SIG-M5 treated with dmso at 0.1 percent for 504 hours (cell line): ENCODE measurements around the gene EFNA3.

Source experiments
- DNase-seq: peaks from one replicate; lab custom pipeline; 2025; ENCODE audit not compliant: unreplicated experiment; lab: John Stamatoyannopoulos, UW

The EFNA3 gene

GRCh38 chr1:155066777-155067176, 11.9 kb upstream of the EFNA3 start:
- DNase-seq = no peak

DNA sequence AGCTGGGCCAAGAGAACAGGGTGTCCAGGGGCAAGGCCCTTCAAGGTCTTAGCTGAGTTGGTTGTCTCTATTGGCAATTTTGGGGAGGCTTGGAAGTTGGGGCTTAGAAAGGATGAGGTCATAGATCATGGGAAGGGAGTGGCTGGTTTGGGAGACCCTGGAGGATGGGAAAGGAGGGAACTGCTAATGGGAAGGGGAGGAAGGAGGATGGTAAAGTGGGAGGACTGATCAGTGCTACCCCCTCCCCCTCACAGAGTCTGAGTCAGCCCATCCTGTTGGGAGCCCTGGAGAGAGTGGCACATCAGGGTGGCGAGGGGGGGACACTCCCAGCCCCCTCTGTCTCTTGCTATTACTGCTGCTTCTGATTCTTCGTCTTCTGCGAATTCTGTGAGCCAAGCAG, 10.0 kb upstream of the EFNA3 start:
- DNase-seq = no peak

- DNase-seq = no peak
Observed at GRCh38 chr1:155069551-155070157, 9.0 kb upstream of the EFNA3 start.

GRCh38 chr1:155070158-155070621, 8.4 kb upstream of the EFNA3 start:
- DNase-seq = no peak

- DNase-seq = peak; percentile 89
Observed at GRCh38 chr1:155070721-155071569, 7.7 kb upstream of the EFNA3 start.

DNA sequence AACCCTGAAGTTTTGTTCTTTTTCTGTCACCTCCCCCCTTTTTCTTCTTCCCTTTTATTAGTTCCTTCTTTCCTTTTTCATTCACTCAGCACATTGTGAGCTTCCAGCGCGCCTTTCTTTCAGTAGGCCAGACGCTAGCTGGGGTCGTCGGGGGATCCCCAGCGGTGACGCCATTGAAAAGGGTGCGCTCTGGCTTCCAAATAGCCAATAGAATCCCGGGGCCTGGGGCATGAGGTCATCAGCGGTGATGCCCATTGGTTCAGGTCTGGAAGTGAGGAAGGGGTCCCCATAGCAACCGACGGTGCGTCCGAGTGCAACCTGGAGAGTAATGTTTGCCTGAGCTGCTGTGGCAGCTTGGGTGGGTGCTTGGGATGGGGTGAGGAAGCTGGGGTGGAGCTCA, 6.9 kb upstream of the EFNA3 start:
- peak; percentile 38 for DNase-seq

DNA sequence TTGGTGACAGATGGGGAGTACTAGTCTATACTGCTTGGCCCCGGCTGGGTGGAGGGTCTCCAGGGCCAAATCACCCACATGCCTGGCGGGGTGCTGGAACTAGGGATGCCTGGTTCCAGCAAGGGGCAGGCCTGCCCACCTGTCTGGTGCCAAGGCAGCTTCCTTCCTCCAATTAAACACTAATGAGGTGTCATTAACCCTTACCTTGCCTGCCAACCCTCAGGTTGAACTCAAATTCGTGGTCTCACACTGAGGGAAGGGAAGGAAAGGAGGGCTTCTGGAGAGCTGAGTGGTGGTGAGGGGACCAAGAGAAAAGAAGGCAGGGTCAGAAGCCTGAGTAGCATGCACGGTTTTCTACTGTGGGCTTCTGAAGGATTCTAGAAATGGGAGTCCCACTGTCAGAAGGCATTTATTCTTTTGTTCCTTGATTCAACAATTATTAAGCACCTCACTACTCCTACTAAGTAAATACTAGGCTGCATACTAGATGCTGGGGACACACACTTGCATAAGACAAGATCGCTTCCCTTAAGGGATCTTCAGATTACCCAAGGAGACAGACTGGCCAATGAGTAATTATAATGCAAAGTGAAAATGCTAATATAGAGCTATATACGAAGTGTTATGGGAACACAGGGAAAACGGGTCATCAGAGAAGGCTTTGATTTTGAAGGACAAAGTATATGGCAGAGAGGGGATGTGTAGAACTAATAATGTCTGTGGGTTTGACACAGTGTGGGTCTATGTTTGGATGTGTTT, 5.9 kb upstream of the EFNA3 start:
- peak; percentile 26 for DNase-seq

GRCh38 chr1:155073377-155074242, 5.0 kb upstream of the EFNA3 start:
- no peak for DNase-seq

DNA sequence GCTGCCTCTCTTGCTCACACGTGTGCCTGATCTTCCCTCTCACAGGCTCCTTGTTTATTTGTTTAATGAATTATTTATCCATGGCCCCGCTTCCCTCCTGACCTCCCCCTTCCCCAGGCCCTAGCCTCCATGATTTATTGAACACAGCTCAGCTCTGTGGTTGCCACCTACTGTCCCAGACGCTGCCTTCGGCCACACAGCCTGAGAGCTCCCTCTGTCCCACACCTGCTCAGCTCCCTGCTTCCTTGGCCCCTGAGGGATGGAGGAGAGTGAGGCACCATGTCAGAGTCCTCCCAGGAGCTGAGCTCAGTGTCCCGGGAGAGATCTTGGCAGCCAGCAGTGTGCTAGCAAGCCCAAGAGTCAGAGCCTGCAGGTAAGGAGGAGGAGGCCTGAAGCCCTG, 3.1 kb upstream of the EFNA3 start:
- no peak for DNase-seq

DNA sequence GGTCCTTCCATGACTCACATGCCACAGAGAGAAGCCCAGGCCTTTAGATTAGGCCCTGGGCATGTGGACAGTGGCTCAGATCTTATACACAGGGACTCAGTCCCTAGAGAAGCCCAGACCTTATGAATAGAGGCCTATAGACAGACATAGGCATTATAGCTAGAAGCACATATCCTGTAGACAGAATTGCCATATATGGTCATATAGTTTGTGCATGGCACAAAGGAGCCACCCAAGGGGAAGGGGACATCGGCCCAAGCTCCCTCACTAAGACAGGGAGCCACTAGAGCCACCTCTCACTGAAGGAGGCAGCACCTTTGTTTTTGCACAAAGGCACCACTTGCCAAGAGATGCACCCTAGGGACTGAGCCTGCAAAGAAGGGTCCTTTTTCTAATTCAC, 2.3 kb upstream of the EFNA3 start:
- no peak for DNase-seq

DNA sequence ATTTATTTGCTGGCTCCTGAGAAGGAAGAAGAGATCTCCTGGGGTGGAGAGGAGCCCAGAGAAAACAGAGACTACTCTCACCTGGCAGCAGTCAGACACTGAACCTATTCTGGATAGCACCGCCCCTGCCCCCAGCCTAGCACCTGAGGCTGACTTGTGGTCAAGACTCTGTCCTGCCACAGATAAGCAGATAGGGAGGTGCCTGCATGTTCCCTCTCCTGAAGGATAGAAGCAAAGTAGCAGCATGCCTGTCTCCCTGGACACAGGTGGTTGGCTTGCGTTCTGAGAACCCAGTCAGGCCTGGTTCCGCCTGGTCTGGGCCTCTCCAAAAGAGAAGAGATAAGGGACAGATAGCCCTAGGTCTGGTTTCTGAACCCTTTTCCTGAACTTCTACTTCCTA, 1.3 kb upstream of the EFNA3 start:
- DNase-seq = no peak

DNA sequence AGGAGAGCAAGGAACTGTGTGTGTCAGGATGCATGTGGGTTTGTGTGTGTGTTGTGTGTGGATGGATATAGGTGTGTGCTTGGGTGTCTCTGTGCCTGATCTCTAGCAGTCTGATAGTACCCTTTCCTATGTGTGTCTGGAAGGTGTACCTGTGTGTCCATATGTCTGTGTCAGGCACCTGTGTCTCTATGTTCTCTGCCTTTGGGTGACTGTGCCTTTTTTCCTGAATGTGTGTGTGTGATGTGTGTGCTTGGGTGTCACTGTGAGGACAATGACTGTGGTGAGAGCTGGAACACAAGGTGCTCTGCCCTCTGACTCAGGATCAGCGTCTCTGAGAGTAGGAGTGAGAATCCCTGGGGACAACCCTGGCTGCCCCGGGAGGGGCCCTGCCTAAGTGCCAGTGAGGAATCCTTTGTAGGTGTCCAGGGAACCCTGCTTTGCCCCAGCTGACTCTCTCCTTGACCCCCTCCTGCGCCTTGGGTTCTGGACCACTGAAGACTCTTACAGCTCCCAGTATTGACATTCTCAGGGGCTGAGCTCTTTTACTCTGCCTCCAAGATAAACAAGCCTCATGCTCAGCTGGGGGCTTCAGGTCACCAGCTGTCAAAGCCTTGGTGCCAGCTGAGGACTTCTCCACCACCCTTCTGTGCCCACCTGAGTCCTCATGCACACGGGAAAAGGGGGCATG, 735 bp upstream of the EFNA3 start:
- DNase-seq = no peak

DNA sequence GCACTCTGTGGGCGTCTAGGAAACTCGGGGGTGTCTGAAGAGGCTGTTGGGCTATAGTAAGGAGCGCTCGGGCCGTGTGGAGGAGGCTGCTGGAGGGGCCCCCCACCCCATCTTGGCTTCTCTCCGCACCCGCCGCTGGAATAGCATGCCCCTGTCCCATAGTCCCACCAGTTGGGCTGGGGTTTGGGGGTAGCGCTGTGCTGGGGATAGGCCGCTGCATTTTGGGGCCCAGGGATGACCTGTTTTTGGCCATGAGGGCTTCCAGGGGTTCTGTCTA, 511 bp downstream of the EFNA3 start:
- no peak for DNase-seq

DNA sequence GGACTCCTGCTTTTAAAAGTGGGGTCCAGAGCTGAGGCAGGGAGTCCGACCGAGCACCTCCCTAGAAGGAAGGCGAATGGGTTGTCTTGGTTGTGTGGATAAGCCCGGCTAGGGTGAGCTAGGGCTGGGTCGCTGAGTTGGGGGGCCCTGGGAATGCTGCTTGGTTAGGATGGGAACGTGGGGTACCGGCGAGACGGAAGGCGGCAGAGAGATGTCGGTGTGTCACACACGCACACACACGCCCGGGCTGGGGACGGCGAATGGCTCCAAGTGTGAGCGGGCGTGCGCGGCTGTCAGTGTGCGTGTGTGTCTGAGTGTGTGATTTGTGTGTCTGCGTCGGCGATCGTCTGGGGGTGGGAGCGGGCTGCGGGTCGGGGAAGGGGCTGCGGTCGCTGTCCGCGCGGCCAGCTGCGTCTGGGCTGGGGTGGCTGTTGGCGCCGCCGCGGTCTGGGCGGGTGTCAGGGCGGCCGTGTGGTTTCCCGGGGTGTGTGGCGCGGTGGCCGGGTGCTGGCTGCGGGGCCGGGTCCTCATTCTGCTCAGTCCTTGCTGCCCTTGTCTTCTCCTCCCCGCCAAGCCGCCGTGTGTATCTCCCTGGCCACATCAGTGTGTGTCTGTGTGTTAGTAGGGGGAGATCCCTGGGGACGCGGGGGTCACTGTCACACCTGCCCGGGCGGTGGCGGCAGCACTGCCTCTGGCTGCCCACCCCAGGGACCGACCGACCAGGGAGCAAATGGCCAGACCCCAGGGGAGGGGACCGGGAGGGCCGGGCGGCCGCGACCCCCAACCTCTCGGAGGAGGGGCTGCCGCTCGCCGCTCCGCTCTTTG, 1.1 kb downstream of the EFNA3 start:
- DNase-seq = peak; percentile 26

DNA sequence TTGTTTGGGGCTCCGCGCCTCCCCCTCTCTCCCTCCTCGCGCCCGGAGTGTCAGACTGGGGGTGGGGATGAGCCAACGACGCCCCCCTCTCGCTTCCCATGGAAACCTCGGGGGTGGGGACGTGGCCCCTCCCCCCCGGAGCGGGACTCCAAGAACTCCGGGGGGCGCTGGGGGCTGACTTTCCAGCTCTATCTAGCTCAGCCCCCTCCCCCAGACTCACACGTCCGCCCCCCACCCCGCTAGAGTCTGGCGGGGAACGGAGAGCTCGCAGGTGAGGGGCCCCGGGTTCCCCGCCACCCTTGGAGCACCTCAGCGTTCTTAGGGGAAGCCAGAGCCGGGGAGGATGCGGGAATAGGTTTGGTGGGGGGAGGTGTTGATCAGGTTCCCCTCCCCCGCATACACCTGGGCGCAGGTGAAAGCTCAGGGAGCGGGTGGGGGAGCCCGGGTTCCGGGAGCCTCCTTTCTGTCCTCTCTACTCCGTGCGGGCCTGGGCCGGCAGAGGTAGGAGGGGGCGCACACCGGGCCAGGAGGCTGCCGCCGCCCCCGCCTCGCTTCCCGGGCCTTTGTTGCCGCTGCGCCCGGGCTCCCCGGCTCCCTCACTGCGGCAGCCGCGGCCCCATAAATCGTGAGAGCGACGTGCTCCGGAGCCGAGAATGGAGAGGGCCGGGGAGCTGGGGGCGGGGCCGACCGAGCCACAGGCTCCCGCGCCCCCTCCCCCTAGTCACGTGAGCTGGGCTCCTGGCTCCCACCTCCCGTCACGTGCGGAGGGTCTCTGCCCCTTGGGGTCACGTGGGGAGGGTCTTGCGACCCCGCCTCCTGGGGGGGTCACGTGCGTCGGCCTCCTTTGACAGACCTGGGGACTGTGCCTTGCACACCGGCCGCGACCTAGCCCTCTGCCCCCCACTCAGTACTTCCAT, 1.9 kb downstream of the EFNA3 start:
- no peak for DNase-seq

- DNase-seq = peak; percentile 65
Observed at GRCh38 chr1:155081472-155082300, 3.0 kb downstream of the EFNA3 start.

DNA sequence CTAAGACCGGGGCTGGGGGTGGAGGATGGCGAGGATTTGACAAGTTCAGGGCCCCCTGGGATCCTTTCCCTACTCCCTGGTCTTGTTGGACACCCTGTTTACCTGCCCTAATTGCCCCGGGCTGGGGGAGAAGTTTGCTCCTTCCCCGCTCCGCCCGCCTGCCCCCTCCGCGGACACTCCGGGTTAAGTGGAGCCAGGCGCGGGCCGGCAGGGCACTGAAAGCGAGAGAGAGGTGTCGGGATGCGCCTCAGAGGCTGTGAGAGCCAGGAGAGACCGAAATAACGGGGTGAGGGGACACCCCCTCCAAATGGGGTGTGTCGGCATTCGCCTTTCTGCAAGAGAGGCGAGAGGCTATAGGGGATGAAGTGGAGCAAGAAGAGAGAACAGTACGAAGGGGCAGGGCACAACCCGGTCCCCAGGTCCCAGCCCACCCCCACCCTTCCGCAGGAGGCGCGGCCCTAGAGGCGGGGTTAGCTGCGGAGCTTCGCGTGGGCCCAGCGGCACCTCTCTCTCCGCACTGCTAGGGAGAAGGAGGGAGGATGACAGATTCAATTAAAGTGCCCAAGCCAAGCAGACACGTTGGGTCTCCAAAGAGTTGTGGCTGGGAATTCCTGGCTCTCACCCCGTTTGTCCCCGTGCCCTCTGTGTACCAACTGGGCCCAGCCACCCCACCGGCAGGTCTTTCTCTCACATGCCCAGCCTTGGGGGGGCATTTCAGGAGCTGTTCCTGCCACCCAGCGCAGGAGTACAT, 3.8 kb downstream of the EFNA3 start:
- no peak for DNase-seq
